ENCODE data around the gene TMEM109.

Gene TMEM109

DNA sequence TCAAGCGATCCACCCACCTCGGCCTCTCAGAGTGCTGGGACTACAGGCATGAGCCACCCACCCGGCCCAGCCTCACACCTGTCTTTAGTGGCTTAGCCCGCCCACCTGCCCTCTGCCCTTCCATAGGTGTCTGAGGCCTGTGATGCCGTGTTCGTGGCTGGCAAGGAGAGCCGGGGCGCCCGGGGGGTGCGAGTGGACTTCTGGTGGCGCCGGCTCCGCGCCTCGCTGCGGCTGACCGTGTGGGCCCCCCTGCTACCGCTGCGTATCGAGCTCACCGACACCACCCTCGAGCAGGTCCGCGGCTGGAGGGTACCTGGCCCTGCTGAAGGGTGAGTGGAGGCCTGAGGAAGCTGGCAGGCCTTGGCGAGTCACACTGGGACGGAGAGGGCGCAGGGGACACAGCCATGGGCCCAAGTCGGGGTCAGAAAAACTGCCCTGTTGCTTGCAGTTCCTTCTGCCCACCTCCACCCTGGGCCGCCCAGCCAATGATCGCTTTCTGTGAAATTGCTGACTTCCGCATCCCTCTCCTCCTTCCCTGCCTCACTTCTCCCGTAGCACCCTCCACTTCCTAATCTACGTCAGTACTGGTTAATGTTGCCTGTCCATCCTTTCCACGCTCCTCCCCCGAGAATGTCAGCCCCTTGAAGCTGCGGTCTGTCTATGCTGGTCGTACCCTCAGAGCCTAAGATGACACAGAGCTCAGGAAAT is 19.6 kb downstream of the TMEM109 start:
- TF ChIP-seq NFIC (IDR thresholded peaks at IDR 0.05) = no peak
- TF ChIP-seq YY1 (IDR thresholded peaks at IDR 0.05; ENCODE audit: low read depth) = no peak
- TF ChIP-seq, protein P1, sequence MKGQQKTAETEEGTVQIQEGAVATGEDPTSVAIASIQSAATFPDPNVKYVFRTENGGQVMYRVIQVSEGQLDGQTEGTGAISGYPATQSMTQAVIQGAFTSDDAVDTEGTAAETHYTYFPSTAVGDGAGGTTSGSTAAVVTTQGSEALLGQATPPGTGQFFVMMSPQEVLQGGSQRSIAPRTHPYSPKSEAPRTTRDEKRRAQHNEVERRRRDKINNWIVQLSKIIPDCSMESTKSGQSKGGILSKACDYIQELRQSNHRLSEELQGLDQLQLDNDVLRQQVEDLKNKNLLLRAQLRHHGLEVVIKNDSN (IDR thresholded peaks at IDR 0.05) = no peak
- TF ChIP-seq EGR1 (IDR thresholded peaks at IDR 0.05) = no peak

DNA sequence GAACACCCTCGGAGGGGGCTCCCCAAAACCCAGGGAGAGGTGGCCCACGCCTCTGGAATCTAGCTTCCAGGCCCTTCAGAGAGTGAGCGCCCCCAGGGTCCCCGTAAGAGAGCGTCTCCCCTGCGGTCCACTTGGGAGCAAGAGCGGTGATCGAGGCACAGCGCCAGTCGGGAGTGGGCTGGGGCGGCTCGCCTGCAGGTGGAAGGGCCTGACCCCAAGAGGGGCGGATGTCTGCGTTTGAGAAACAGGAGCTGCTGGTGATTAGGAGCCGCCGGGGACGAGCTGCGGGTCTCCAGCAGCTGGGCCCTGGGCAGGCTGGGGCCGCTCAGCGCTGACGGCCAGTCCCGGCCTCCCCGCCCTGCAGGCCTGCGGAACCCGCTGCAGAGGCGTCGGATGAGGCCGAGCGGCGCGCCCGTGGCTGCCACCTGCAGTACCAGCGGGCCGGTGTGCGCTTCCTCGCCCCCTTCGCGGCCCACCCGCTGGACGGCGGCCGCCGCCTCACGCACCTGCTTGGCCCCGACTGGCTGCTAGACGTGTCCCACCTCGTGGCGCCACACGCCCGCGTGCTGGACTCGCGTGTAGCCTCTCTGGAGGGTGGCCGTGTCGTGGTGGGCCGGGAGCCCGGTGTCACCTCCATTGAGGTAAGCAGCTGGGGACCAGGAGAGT is 20.3 kb downstream of the TMEM109 start:
- TF ChIP-seq, protein P1 (IDR thresholded peaks at IDR 0.05) = no peak
- TF ChIP-seq, protein P2, sequence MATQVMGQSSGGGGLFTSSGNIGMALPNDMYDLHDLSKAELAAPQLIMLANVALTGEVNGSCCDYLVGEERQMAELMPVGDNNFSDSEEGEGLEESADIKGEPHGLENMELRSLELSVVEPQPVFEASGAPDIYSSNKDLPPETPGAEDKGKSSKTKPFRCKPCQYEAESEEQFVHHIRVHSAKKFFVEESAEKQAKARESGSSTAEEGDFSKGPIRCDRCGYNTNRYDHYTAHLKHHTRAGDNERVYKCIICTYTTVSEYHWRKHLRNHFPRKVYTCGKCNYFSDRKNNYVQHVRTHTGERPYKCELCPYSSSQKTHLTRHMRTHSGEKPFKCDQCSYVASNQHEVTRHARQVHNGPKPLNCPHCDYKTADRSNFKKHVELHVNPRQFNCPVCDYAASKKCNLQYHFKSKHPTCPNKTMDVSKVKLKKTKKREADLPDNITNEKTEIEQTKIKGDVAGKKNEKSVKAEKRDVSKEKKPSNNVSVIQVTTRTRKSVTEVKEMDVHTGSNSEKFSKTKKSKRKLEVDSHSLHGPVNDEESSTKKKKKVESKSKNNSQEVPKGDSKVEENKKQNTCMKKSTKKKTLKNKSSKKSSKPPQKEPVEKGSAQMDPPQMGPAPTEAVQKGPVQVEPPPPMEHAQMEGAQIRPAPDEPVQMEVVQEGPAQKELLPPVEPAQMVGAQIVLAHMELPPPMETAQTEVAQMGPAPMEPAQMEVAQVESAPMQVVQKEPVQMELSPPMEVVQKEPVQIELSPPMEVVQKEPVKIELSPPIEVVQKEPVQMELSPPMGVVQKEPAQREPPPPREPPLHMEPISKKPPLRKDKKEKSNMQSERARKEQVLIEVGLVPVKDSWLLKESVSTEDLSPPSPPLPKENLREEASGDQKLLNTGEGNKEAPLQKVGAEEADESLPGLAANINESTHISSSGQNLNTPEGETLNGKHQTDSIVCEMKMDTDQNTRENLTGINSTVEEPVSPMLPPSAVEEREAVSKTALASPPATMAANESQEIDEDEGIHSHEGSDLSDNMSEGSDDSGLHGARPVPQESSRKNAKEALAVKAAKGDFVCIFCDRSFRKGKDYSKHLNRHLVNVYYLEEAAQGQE (IDR thresholded peaks at IDR 0.05; ENCODE audit: low read depth) = no peak
- TF ChIP-seq TAF1 (IDR thresholded peaks at IDR 0.05; ENCODE audit: low read depth) (no peak), CREB1 (IDR thresholded peaks at IDR 0.05; ENCODE audit: low read depth) (no peak), NFIC (IDR thresholded peaks at IDR 0.05) (no peak), TCF12 (IDR thresholded peaks at IDR 0.05; ENCODE audit: low read depth) (no peak), TEAD4 (IDR thresholded peaks at IDR 0.05) (no peak), ZBTB7A (IDR thresholded peaks at IDR 0.05; ENCODE audit: low read depth) (no peak), EP300 (IDR thresholded peaks at IDR 0.05; ENCODE audit: borderline replicate concordance) (no peak), EGR1 (IDR thresholded peaks at IDR 0.05) (no peak), RAD21 (IDR thresholded peaks at IDR 0.05; ENCODE audit: low read depth) (no peak), CEBPB (IDR thresholded peaks at IDR 0.05) (no peak), FOXM1 (IDR thresholded peaks at IDR 0.05; ENCODE audit: borderline replicate concordance, low read depth) (no peak)

DNA sequence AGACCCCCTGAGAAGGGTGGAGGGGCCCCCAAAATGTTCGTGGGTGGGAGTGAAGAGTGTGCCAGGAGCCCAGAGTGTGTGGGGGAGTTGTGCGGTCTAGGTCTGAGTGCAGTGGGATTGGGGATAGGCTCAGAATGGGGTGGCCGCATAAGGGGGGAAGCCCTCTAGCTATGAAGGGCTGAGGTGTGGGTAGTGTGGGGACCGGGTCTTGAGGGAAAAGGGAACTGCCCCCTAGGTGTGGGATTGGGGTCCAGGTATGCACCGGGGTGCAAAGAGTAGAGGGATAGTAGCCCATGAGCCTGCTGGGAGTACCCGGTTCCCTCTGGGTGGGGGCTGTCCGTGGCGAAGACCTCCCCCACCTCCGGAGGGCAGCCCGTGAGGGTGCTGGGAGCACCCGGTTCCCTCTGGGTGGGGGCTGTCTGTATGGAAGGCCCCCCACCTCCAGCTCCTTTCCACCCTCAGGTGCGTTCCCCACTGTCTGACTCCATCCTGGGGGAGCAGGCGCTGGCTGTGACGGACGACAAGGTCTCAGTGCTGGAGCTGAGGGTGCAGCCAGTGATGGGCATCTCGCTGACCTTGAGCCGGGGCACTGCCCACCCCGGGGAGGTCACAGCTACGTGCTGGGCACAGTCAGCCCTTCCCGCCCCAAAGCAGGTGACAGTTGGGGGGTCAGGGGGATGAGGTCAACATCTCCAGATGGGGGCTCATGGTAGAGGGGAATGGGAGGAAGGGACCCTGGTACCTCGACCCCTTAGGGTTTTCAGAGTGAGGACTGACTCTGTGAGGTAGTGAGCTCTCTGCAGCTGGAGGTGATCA is 21.0 kb downstream of the TMEM109 start:
- no peak for TF ChIP-seq FOXM1 (IDR thresholded peaks at IDR 0.05; ENCODE audit: borderline replicate concordance, low read depth)
- TF ChIP-seq TAF1 (IDR thresholded peaks at IDR 0.05; ENCODE audit: low read depth) = no peak

DNA sequence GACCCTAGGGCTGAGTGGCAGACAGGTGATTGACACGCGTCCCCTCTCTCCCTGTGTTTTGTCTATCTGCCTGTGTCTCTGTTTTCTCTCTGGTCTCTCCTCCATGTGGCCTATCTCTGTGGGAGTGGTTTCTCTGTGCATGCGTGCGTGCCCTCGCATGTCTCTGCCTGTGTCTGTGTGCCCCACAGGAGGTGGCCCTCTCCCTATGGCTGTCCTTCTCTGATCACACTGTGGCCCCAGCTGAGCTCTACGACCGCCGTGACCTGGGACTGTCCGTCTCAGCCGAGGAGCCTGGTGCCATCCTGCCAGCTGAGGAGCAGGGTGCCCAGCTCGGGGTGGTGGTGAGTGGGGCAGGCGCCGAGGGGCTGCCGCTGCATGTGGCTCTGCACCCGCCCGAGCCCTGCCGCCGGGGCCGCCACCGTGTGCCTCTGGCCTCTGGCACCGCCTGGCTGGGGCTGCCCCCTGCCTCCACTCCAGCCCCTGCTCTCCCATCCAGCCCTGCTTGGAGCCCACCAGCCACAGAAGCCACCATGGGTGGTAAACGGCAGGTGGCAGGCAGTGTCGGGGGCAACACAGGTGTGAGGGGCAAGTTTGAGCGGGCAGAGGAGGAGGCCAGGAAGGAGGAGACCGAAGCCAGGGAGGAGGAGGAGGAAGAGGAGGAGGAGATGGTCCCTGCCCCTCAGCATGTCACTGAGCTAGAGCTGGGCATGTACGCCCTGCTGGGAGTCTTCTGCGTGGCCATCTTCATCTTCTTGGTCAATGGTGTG is 21.9 kb downstream of the TMEM109 start:
- TF ChIP-seq, protein P1 (IDR thresholded peaks at IDR 0.05) = no peak
- TF ChIP-seq, protein P3, sequence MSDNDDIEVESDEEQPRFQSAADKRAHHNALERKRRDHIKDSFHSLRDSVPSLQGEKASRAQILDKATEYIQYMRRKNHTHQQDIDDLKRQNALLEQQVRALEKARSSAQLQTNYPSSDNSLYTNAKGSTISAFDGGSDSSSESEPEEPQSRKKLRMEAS (IDR thresholded peaks at IDR 0.05) = no peak
- TF ChIP-seq TAF1 (IDR thresholded peaks at IDR 0.05; ENCODE audit: low read depth) (no peak), FOXM1 (IDR thresholded peaks at IDR 0.05; ENCODE audit: borderline replicate concordance, low read depth) (no peak), NFIC (IDR thresholded peaks at IDR 0.05) (no peak), TEAD4 (IDR thresholded peaks at IDR 0.05) (no peak), RAD21 (IDR thresholded peaks at IDR 0.05; ENCODE audit: low read depth) (no peak), YY1 (IDR thresholded peaks at IDR 0.05; ENCODE audit: low read depth) (no peak), EGR1 (IDR thresholded peaks at IDR 0.05) (no peak), ZBTB7A (IDR thresholded peaks at IDR 0.05; ENCODE audit: low read depth) (no peak), CEBPB (IDR thresholded peaks at IDR 0.05) (no peak), EP300 (IDR thresholded peaks at IDR 0.05; ENCODE audit: borderline replicate concordance) (no peak), TCF12 (IDR thresholded peaks at IDR 0.05; ENCODE audit: low read depth) (no peak), CREB1 (IDR thresholded peaks at IDR 0.05; ENCODE audit: low read depth) (no peak)
- TF ChIP-seq, protein P2 (IDR thresholded peaks at IDR 0.05; ENCODE audit: low read depth) = no peak
